HG03097 (cell line): ENCODE measurements around the gene FRAT2.
"Not testable (repeated sequence)": the region's sequence is repeated elsewhere in the genome, so short reads cannot be mapped to it uniquely, and the experiment has no call there.

Source experiments
- ATAC-seq: cut with Tn5 transposase; IDR thresholded peaks from one replicate; pipeline ENCODE4 v1.9.1; 2021; ENCODE audit not compliant: unreplicated experiment, low FRiP score

The FRAT2 gene

DNA sequence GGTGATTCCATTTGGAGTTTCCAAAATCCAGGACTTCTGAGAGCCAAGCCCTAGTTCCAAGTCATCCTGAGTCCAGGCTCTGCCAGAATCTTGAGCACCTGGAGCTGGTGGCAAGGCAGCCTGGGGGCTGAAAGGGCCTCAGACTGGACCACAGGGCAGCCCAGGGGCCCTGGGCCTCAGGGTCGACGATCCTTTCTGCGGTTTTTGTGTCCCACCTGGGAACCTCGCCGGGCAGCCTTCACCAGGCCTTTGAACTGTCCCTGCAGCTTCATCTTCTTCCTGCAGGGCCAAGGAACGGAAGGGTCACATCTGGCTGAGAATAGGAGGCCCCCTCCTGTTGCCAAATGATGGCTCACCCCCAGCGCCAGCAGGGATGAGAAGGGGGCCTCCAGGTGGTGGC lies 22.4 kb upstream of the FRAT2 start:
- no peak for ATAC-seq

DNA sequence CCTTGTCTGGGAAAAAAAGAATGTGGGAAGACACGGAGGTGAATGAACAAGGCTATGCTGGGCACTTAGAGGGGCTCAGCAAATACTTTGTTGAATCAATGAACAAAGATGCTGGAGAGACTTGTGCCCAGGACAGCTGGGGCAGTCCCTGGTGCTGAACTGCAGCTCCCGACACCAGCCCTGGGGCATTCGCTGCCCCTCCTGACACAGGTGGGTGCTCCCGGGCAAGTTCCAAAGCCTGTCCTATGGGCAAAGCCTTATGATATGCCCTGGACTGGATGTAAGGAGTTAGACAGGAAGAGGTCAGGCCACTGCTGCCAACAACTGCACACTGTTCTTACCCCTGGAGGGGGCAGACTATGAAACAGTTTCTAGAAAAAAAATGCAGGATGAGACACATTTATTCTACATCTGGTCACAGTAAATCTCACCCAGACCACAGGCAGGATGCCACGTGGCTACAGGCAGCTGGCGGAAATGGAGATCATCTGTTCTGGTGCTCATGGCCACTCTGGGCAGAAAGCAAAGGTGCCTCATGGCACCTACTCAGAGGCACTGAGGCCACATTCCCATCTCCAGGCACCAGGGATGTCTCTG lies 21.9 kb upstream of the FRAT2 start:
- ATAC-seq: no peak

GRCh38 chr10:97355571-97355975 lies 21.0 kb upstream of the FRAT2 start:
- ATAC-seq: no peak

- no peak for ATAC-seq
Measured at GRCh38 chr10:97353945-97354344, 19.4 kb upstream of the FRAT2 start.

DNA sequence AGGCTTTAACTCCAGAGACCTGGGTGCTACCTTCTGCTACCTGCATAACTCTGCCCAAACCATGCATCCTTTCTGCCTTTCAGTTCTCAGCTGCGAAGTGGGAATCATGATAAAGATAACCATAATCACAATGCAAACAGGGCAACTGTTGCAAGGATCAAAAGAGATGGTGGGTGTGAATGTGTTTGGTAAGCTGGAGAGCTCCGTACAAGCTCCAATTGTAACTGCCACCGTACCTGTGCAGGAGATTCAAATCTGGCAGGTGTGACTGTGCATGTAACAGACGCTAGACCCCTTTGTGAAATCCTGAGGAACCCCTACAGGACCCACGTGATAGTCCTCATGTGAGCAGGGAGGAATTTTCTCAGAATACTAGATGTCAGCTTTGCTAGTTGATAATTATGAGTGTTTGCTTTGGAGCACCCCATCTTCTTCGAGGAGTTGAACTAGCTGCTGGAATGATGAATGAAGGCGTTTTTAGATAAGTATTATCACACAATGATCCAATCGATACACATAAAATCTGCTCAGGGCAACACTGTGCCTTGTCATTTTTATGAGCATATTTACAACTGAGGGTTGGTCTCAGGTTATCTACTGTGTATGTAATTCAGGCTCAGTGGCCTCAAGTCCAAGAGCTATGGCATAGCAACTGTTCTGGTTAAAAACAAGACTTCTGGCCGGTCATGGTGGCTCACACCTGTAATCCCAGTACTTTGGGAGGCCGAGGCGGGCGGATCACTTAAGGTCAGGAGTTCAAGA lies 15.4 kb upstream of the FRAT2 start:
- ATAC-seq: no peak

DNA sequence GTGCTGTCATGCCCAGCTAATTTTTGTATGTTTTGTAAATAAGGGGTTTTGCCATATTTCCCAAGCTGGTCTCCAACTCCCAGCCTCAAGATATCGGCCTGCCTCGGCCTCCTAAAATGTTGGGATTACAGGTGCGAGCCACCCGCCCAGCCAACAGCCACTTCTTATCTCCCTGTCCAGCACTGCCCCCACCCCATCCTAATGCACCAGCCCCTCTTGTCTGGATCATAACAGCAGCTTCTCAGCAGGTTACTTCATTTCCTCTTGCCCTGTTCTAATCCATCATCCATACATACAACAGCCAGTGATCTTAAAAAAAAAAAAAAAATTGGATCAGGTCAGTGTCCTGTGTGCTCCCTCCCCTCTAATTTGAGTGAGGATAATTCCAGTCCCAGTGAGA lies 12.8 kb upstream of the FRAT2 start:
- no peak for ATAC-seq

DNA sequence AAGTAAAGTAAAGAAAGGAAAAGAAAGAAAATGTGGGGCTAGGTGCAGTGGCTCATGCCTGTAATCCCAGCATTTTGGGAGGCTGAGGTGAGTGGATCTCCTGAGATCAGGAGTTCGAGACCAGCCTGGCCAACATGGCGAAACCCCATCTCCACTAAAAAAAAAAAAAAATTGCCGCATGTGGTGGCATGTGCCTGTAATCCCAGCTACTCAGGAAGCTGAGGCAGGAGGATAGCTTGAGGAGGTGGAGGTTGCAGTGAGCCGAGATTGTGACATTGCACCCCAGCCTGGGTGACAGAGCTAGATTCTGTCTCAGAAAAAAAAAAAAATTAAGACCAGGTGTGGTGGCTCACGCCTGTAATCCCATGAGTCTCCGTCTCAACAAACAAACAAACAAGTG lies 9.1 kb upstream of the FRAT2 start:
- not testable (repeated sequence) for ATAC-seq

GRCh38 chr10:97341416-97341815 lies 6.9 kb upstream of the FRAT2 start:
- no peak for ATAC-seq

DNA sequence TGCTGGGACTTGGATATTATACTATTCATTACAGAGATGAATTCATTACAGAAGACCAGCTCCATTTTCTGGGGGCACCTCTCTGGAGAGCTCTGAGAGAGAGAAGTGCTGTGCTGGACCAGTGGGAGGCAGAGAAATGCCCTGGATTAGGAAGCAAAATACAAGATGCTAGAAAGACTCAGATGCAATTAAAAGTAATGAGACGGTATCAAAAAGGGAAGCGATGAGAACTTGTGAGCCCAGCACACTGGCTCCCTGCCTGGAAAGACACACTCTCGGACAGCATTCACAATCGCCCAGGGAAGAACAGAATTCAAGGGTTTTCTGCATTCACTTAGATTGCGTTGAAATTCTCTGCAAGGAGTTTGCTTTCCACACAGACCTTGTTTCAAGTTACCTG lies 3.5 kb upstream of the FRAT2 start:
- no peak for ATAC-seq

DNA sequence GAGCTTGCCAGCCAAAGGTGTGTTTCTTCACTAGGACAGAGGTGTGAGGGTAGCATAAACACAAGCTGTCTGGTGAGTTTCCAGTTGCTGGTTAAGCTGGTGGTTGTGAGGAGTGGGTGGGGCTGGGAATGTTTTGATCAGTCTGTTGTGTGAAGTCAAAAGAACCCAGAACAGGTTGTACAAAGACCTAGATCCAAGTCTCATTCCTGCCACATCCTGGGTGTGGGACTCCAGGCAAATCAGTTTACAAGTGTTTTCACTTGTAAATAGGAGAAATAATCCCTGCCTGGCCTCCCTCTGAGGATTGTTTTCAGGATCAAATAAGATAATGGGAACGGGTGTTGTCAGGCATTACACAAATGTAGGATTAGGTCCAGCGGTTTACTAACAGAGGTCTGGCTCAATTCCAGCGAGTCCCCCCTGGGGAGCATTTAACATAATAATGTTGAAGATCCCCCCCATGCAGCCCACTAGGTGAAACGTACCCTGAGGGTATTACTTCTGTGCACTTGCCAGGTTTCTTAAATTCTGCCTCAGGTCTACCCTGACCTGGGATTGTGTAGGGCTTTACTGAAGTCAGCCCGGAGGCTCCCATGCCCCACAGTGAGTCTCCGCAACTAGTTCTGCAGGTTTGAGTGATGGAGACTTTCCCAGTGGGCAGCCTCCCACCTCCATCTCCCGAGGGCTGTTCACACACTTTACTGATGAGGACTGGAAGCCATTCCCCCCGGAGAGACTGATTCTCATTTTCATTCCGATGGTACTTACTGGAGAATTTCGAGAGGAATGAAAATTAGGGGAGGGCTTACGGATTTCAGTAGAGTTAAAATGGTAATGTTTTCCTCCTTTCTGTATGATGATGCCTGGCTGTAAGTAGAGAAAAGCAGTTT lies 2.7 kb upstream of the FRAT2 start:
- ATAC-seq: no peak

- ATAC-seq: no peak
Measured at GRCh38 chr10:97336446-97336845, 1.9 kb upstream of the FRAT2 start.

DNA sequence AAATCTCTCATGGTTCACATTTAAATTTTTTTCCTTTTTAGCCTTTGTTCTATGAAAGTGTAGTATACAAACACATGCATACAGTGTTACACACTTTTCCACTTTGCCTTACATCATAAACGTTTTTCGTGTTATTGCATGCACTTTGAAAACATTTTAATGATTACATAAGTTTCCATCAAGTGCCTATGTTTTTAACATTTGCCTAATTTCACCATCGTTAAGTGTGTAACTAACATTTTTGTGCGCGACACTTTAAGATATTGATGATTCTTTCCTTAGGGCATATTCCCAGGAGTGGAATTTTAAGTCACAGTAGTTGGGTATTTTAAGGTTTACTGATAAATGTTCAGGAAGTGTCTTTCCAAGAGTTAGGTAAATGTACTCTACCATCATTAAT lies 1.5 kb upstream of the FRAT2 start:
- ATAC-seq: no peak

- ATAC-seq: no peak
Measured at GRCh38 chr10:97335188-97335619, 675 bp upstream of the FRAT2 start.

- peak; percentile 20 for ATAC-seq
Measured at GRCh38 chr10:97333601-97334369, 744 bp downstream of the FRAT2 start.

DNA sequence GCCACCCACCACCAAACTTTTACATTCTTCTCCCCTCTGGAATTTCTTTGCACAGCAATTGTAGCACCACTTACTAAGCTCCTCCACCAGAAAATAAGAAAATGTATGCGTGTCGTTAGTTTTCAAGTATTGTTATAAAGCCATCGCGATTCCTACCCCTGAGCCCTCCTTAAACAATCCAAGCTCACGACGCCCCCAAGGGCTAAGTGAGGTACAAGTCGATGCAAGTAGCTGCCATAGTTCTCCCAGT lies 1.3 kb downstream of the FRAT2 start:
- ATAC-seq: no peak

- ATAC-seq: no peak
Measured at GRCh38 chr10:97332591-97333350, 1.8 kb downstream of the FRAT2 start.

DNA sequence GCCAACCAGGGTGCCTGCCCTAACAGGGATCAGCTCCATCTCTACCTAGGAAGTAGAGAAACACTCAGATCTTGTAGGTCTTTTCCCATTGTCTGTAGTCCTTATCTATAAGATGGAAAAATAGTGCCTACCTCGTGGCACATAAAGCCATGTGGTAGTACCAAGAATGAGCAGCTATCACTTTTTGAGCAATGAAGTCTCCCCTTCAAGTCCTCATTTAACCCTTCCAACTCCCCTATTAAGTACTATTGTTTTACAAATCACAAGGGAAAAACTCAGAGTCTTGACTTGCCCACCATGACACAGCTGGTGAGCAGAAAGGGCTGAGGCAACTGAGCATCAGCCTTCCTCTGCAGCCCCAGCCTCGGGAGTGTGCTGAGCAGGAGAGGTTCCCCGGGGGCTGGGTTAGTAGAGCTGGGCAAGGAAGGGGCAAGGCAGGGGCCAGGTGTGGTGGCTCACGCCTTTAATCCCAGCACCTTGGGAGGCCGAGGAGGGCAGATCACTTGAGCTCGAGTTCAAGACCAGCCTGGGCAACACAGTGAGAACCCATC lies 3.3 kb downstream of the FRAT2 start:
- ATAC-seq: no peak

GRCh38 chr10:97329766-97330165 lies 4.8 kb downstream of the FRAT2 start:
- no peak for ATAC-seq

DNA sequence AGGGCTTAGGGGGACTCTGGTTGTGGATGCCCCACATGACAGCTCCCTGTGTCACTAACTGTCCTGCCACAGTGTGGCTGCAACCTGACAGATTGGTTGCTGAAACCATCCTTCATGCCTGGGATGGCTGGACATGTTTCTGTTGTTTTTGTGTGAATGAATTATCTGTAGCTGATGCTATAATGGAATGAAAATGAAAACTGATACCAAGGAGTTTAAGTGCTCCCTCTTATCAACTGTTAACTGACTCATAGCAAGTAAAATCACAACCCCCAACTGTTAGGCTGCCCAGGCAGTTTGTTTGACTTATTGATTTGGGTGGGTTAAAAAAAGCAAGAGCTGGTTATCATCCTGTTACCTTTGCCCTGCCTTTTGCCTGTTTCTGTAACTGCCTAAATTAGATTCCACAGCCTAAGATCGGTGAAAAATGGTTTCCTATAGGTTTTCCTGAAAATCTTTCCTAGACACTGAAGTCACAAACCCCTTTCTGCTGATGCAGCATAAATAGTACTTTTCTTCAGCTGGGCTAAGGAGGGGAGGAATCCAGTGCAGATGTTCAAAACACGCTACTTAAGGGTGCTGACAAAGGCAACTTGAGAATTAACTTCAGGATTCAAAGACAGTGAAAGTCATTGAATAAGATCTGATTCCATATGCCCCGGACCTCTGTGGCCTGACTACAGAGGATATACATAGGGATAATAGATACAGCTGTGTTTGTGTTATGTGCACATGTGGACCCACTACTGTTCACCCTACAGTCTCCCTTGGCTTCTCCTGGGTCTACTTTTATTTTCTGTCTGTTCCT lies 5.7 kb downstream of the FRAT2 start:
- ATAC-seq: no peak
